A673 (cell line): ENCODE data around the gene ADGRF1. TPM values are rescaled to one million over a fixed set of nuclear protein-coding genes. Genes with fewer than 3 reads are reported as not detected.

ENCODE experiments used
- BruUV-seq: library from RNA; stranded (reverse); fragments of 400-500 nt; replicated peaks from 2 replicates; lab custom pipeline; 2021; lab: Mats Ljungman, UMichigan
- CTCF ChIA-PET: fragments of 300-600 bp; sonication (Branson Sonifier 250); formaldehyde crosslinking; loops from one replicate; lab custom pipeline; 2022; ENCODE audit warnings: antibody characterized with exemption; lab: Charles Lee
- POLR2A ChIA-PET: fragments of 300-600 bp; sonication (Branson Sonifier 250); formaldehyde crosslinking; loops from one replicate; lab custom pipeline; 2022; ENCODE audit warnings: antibody characterized with exemption; ENCODE audit not compliant: low non-redundant PET; lab: Charles Lee
- DNase-seq: peaks from one replicate; pipeline ENCODE4 v3.0.0-alpha.2; 2015; ENCODE audit warnings: low spot score
- H3K27ac ChIP-seq: fragments of 200-600 bp; sonication (generic); 2 replicates; pipeline ENCODE4 v1.5.1; 2016; ENCODE audit warnings: mixed run types, low read depth, mild to moderate bottlenecking, mixed read lengths, antibody characterized with exemption, low read length; ENCODE audit not compliant: poor library complexity, severe bottlenecking
- H3K27me3 ChIP-seq: fragments of 200-600 bp; sonication (generic); replicated peaks from 2 replicates; pipeline ENCODE4 v1.6.1; 2017; ENCODE audit warnings: mixed run types, low read depth, mild to moderate bottlenecking, mixed read lengths, antibody characterized with exemption, low read length; ENCODE audit not compliant: insufficient read depth, poor library complexity
- H3K36me3 ChIP-seq: fragments of 200-600 bp; sonication (generic); 2 replicates; pipeline ENCODE4 v1.6.1; 2016; ENCODE audit warnings: mixed run types, mild to moderate bottlenecking, mixed read lengths, antibody characterized with exemption, low read length; ENCODE audit not compliant: insufficient read depth, poor library complexity, severe bottlenecking
- H3K4me1 ChIP-seq: fragments of 200-600 bp; sonication (generic); 2 replicates; pipeline ENCODE4 v1.6.1; 2017; ENCODE audit warnings: mixed run types, mild to moderate bottlenecking, mixed read lengths, antibody characterized with exemption, low read length; ENCODE audit not compliant: insufficient read depth, poor library complexity, severe bottlenecking
- H3K4me3 ChIP-seq: fragments of 200-600 bp; sonication (generic); 2 replicates; pipeline ENCODE4 v1.5.1; 2016; ENCODE audit warnings: low read depth, mixed run types, mild to moderate bottlenecking, mixed read lengths, low read length; ENCODE audit not compliant: poor library complexity, severe bottlenecking
- H3K9me3 ChIP-seq: fragments of 200-600 bp; sonication (generic); 2 replicates; pipeline ENCODE4 v1.6.1; 2016; ENCODE audit warnings: mixed run types, low read depth, mild to moderate bottlenecking, mixed read lengths, antibody characterized with exemption, low read length; ENCODE audit not compliant: poor library complexity, severe bottlenecking
- EZH2 ChIP-seq: fragments of 200-600 bp; sonication (generic); IDR thresholded peaks from 2 replicates; pipeline ENCODE4 v1.6.1; 2017; ENCODE audit warnings: borderline replicate concordance, low read depth, mild to moderate bottlenecking, mixed read lengths, antibody characterized with exemption, low read length; ENCODE audit not compliant: poor library complexity, severe bottlenecking
- intact Hi-C: fragments of 100-400 bp; cut with micrococcal nuclease; formaldehyde crosslinking; loops from one replicate; pipeline ENCODE4 v1.10.0; 2022; ENCODE audit not compliant: unreplicated experiment
- total RNA-seq: library from RNA; stranded (reverse); gene quantifications from 2 replicates; pipeline ENCODE4 v1.2.3, GENCODE V29; 2021
- TF ChIP-seq, protein P1 (sequence below): fragments of 300-800, 200-600 bp; sonication (generic); conservative IDR thresholded peaks from 2 replicates; pipeline ENCODE4 v1.5.1; 2017; ENCODE audit warnings: low read depth, mild to moderate bottlenecking, antibody characterized with exemption, low read length, moderate library complexity, mixed read lengths

The ADGRF1 gene
- total RNA-seq, 1 experiment from 2014 or later: not detected

DNA sequence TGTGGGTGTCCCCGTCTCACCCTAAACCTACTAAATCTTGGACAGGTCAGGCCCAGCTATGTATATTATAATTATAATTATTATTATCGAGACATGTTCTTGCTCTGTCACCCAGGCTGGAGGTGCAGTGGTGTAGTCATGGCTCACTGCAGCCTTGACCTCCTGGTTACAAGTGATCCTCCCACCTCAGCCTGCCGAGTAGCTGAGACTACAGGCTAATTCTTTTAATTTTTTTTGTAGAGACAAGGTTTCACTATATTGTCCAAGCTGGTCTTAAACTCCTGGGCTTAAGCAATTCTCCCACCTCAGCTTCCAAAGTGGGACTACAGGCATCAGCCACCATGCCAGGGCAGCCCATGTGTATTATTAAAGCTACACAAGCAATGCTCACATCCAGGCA lies 10.5 kb downstream of the ADGRF1 start:
- Histone ChIP-seq H3K27ac (no peak overlapping the region), H3K9me3 (no peaks in the 10 kb centered on the region), H3K4me3 (no peak overlapping the region), H3K27me3 (peaks cover 57% of the 10 kb centered on the region), H3K4me1 (no peaks in the 10 kb centered on the region), H3K36me3 (no peaks in the 10 kb centered on the region)
- ChIA-PET POLR2A (no interaction called here), CTCF (no interaction called here)
- TF ChIP-seq, protein P1, sequence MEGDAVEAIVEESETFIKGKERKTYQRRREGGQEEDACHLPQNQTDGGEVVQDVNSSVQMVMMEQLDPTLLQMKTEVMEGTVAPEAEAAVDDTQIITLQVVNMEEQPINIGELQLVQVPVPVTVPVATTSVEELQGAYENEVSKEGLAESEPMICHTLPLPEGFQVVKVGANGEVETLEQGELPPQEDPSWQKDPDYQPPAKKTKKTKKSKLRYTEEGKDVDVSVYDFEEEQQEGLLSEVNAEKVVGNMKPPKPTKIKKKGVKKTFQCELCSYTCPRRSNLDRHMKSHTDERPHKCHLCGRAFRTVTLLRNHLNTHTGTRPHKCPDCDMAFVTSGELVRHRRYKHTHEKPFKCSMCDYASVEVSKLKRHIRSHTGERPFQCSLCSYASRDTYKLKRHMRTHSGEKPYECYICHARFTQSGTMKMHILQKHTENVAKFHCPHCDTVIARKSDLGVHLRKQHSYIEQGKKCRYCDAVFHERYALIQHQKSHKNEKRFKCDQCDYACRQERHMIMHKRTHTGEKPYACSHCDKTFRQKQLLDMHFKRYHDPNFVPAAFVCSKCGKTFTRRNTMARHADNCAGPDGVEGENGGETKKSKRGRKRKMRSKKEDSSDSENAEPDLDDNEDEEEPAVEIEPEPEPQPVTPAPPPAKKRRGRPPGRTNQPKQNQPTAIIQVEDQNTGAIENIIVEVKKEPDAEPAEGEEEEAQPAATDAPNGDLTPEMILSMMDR: no peak
- TF ChIP-seq EZH2: no peak
- intact Hi-C loops: no loop called here
- no peak for DNase-seq
- BruUV-seq: no TSS peak

DNA sequence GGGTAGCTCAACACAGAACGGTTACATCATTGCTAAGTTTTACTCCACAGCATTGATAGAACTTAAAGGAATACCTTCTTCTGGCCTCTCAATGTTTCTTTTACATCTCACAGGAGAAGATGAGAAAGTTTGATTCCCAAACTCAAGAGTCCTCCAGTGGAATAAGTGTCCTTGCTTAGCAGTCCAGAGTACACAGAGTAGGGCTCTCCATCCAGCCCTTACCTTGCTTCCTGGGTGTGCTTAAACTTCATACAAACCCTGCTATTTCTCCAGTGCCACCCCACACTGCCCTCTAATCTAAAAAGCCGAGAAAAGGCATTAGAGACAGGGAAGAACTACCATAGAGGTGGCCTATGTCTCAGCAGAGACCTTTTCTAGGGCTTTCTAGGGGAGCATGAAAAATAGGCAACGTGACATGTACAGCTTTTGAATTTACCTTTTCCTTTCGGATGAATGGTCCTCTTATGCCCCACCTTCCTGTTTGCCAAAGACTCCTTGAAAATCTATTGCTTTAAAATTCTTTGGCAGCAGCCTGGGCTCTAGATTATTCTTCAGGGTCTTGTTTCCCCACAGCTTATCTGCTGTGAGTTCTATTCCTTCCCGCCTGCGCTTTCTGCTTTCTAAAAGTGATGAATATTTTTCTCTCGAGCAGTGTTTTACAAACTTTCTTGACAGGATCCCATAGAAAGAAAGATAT lies 12.1 kb downstream of the ADGRF1 start:
- no peak for TF ChIP-seq EZH2
- TF ChIP-seq, protein P1: no peak
- no peaks in the 10 kb centered on the region for H3K36me3 ChIP-seq
- POLR2A ChIA-PET: no interaction called here
- BruUV-seq: no TSS peak
- no peak for DNase-seq
- H3K9me3 ChIP-seq: no peaks in the 10 kb centered on the region
- intact Hi-C loops: no loop called here
- no peak overlapping the region for H3K4me3 ChIP-seq
- no peak overlapping the region for H3K27ac ChIP-seq
- no peaks in the 10 kb centered on the region for H3K4me1 ChIP-seq
- H3K27me3 ChIP-seq: peaks cover 41% of the 10 kb centered on the region
- CTCF ChIA-PET: no interaction called here

DNA sequence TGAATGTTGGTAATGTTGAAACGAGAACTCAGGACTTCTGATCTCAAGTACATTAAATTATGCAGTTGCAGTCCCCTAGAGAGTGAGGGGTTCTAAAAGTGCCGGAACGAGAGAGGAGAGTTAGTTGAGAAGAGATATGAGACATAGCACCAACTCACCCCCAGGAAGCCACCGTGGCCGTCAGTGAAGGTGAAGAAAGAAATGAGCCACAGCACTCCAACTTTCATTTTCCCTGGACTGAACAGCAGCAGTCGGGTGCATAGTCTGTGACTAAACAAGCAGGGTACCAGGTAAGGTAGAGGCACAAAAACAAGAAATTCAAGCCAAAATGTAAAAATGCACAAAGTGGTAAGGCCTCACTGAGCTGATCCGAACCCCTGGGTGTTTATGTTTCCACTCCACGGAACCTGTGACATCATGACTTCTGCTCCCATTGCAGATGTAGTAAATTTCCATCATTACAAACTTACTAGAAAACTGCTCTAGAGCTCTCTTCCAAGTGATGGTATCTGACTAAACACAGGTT lies 13.2 kb downstream of the ADGRF1 start:
- Histone ChIP-seq H3K27me3 (peaks cover 29% of the 10 kb centered on the region), H3K27ac (no peak overlapping the region), H3K9me3 (no peaks in the 10 kb centered on the region), H3K36me3 (no peaks in the 10 kb centered on the region), H3K4me3 (no peak overlapping the region), H3K4me1 (no peaks in the 10 kb centered on the region)
- ChIA-PET POLR2A (no interaction called here), CTCF (no interaction called here)
- intact Hi-C loops: no loop called here
- no peak for DNase-seq
- TF ChIP-seq, protein P1: no peak
- no peak for TF ChIP-seq EZH2
- BruUV-seq: no TSS peak
